Neural progenitor cell (in vitro differentiated cells): Measurements from ENCODE around the gene FMNL2.

Experiments
- CTCF ChIP-seq: fragments of 200-600 bp; sonication (generic); IDR thresholded peaks from 2 replicates; pipeline ENCODE4 v1.5.1; 2017; ENCODE audit warnings: antibody characterized with exemption, mild to moderate bottlenecking
- EZH2 ChIP-seq: fragments of 200-600 bp; sonication (generic); IDR thresholded peaks from 2 replicates; pipeline ENCODE4 v1.6.1; 2017; ENCODE audit warnings: antibody characterized with exemption, mild to moderate bottlenecking, moderate library complexity
- EZH2phosphoT487 ChIP-seq: fragments of 200-600 bp; sonication (generic); IDR thresholded peaks from 2 replicates; pipeline ENCODE4 v1.6.1; 2017; ENCODE audit warnings: antibody characterized with exemption

- TF ChIP-seq CTCF, result no peak
- TF ChIP-seq EZH2phosphoT487, result no peak
- no peak for TF ChIP-seq EZH2
These were observed 127.1 kb downstream of the FMNL2 start for GRCh38 chr2:152462120-152462519.
